H1 (cell line): Measurements from ENCODE around the gene PGGHG. TPM values are rescaled to one million over a fixed set of nuclear protein-coding genes. Genes with fewer than 3 reads are reported as not detected.

ENCODE experiments used
- CBX8 ChIP-seq: fragments of 300-800, 300-1000 bp; sonication (generic); IDR thresholded peaks from 2 replicates; pipeline ENCODE4 v1.7.1; 2016; ENCODE audit warnings: low read depth, low read length, borderline replicate concordance
- CHD2 ChIP-seq: IDR thresholded peaks from 2 replicates; pipeline ENCODE4 v1.6.1; 2012; ENCODE audit warnings: low read length, improper control_type of control experiment
- PHF8 ChIP-seq: fragments of 200-600 bp; sonication (generic); conservative IDR thresholded peaks from 2 replicates; pipeline ENCODE4 v1.7.1; 2012; ENCODE audit warnings: low read depth, mild to moderate bottlenecking, inconsistent platforms, low read length, moderate library complexity
- POLR2AphosphoS5 ChIP-seq: IDR thresholded peaks from 2 replicates; pipeline ENCODE4 v1.6.1; 2011; ENCODE audit warnings: low read depth, low read length
- RAD21 ChIP-seq, 2 experiments: IDR thresholded peaks in 1 of 2; conservative IDR thresholded peaks in 1 of 2; 2 replicates each; pipeline ENCODE4 v1.6.1; 2011; ENCODE audit warnings: low read depth in 2 of 2, low read length in 2 of 2, improper control_type of control experiment in 1 of 2, inconsistent platforms in 1 of 2, mild to moderate bottlenecking in 1 of 2, moderate library complexity in 1 of 2
- SP4 ChIP-seq: IDR thresholded peaks from 2 replicates; pipeline ENCODE4 v1.6.1; 2012; ENCODE audit warnings: low read length, inconsistent platforms
- SRF ChIP-seq: IDR thresholded peaks from 2 replicates; pipeline ENCODE4 v1.6.1; 2011; ENCODE audit warnings: mild to moderate bottlenecking, low read depth, low read length, moderate library complexity
- TCF12 ChIP-seq: IDR thresholded peaks from 2 replicates; pipeline ENCODE4 v1.6.1; 2011; ENCODE audit warnings: low read depth, mild to moderate bottlenecking, low read length
- polyA plus RNA-seq, 7 experiments: library from polyadenylated mRNA; depleted of rRNA in 3 of 7; stranded (reverse) in 5 of 7; unstranded in 2 of 7; fragments of >200 nt in 5 of 7; fragments of 200-250 nt in 2 of 7; gene quantifications; 1 replicate in 5 of 7; 2 replicates in 1 of 7; 4 replicates in 1 of 7; pipeline versions ENCODE4 v1.2.1 to v1.2.3, GENCODE V29; 2011 to 2013; ENCODE audit warnings: missing spikeins in 2 of 7, mixed read lengths in 2 of 7
- total RNA-seq: library from RNA; stranded (reverse); fragmentation: NEBNext Ultra II Directional; extraction: Animal tissue kit (Norgen Biotek cat#: 25700); gene quantifications from 2 replicates; pipeline ENCODE4 v1.2.1, GENCODE V29; 2021
- TF ChIP-seq, protein P1 (sequence below): fragments of 300-600 bp; sonication (generic); IDR thresholded peaks from 2 replicates; pipeline ENCODE4 v1.7.1; 2012; ENCODE audit warnings: low read length, moderate library complexity, mild to moderate bottlenecking, inconsistent platforms; ENCODE audit not compliant: insufficient replicate concordance
- TF ChIP-seq, protein P2 (sequence below): IDR thresholded peaks from 2 replicates; pipeline ENCODE4 v1.6.1; 2012; ENCODE audit warnings: inconsistent platforms

Gene PGGHG
- total and polyA plus RNA-seq, 2 of the 8 experiments (the other 6 are each of a cell fraction or from before 2014, with no cell fraction given) = 34.8 to 60.7 TPM

DNA sequence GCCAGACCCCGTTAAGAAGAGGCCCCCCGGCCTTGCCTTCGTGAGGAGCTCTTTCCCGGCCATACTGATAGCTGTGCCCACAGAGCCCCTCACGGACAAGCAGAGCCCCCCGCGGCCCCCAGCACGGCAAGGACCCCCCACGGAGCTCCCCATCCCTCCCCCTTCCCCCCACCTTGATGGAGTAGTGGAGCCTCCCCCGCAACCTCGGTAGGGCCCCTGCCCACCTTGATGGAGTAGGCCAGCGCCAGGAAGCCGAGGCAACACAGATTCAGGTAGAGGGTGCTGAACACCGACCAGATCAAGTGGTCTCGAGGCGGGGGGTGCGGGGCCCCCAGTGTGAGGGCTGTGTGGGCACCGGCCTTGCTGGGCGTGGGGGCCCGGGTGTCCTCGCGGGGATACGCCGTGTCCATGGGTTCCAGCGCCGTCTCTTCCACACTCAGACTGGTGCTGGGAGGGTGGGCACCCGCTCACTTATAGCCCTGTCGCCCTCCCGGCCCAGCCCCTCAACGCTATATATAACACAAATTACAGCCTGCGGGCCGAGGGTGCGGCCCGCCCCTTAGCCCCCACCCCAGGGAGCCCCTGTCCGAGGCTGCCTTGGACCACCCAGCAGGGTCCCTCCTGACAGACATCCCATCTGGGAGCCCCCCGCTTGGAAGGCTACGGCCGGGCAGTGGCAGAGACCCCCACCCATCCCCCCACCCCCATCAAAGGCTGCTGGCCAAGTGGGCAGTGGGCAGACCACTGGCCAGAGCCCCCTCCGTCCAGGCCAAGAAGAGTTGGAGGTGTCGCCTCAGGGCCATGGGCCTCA lies 10.4 kb downstream of the PGGHG start, which contains the start of gene IFITM5 (continued):
- TF ChIP-seq, protein P1, sequence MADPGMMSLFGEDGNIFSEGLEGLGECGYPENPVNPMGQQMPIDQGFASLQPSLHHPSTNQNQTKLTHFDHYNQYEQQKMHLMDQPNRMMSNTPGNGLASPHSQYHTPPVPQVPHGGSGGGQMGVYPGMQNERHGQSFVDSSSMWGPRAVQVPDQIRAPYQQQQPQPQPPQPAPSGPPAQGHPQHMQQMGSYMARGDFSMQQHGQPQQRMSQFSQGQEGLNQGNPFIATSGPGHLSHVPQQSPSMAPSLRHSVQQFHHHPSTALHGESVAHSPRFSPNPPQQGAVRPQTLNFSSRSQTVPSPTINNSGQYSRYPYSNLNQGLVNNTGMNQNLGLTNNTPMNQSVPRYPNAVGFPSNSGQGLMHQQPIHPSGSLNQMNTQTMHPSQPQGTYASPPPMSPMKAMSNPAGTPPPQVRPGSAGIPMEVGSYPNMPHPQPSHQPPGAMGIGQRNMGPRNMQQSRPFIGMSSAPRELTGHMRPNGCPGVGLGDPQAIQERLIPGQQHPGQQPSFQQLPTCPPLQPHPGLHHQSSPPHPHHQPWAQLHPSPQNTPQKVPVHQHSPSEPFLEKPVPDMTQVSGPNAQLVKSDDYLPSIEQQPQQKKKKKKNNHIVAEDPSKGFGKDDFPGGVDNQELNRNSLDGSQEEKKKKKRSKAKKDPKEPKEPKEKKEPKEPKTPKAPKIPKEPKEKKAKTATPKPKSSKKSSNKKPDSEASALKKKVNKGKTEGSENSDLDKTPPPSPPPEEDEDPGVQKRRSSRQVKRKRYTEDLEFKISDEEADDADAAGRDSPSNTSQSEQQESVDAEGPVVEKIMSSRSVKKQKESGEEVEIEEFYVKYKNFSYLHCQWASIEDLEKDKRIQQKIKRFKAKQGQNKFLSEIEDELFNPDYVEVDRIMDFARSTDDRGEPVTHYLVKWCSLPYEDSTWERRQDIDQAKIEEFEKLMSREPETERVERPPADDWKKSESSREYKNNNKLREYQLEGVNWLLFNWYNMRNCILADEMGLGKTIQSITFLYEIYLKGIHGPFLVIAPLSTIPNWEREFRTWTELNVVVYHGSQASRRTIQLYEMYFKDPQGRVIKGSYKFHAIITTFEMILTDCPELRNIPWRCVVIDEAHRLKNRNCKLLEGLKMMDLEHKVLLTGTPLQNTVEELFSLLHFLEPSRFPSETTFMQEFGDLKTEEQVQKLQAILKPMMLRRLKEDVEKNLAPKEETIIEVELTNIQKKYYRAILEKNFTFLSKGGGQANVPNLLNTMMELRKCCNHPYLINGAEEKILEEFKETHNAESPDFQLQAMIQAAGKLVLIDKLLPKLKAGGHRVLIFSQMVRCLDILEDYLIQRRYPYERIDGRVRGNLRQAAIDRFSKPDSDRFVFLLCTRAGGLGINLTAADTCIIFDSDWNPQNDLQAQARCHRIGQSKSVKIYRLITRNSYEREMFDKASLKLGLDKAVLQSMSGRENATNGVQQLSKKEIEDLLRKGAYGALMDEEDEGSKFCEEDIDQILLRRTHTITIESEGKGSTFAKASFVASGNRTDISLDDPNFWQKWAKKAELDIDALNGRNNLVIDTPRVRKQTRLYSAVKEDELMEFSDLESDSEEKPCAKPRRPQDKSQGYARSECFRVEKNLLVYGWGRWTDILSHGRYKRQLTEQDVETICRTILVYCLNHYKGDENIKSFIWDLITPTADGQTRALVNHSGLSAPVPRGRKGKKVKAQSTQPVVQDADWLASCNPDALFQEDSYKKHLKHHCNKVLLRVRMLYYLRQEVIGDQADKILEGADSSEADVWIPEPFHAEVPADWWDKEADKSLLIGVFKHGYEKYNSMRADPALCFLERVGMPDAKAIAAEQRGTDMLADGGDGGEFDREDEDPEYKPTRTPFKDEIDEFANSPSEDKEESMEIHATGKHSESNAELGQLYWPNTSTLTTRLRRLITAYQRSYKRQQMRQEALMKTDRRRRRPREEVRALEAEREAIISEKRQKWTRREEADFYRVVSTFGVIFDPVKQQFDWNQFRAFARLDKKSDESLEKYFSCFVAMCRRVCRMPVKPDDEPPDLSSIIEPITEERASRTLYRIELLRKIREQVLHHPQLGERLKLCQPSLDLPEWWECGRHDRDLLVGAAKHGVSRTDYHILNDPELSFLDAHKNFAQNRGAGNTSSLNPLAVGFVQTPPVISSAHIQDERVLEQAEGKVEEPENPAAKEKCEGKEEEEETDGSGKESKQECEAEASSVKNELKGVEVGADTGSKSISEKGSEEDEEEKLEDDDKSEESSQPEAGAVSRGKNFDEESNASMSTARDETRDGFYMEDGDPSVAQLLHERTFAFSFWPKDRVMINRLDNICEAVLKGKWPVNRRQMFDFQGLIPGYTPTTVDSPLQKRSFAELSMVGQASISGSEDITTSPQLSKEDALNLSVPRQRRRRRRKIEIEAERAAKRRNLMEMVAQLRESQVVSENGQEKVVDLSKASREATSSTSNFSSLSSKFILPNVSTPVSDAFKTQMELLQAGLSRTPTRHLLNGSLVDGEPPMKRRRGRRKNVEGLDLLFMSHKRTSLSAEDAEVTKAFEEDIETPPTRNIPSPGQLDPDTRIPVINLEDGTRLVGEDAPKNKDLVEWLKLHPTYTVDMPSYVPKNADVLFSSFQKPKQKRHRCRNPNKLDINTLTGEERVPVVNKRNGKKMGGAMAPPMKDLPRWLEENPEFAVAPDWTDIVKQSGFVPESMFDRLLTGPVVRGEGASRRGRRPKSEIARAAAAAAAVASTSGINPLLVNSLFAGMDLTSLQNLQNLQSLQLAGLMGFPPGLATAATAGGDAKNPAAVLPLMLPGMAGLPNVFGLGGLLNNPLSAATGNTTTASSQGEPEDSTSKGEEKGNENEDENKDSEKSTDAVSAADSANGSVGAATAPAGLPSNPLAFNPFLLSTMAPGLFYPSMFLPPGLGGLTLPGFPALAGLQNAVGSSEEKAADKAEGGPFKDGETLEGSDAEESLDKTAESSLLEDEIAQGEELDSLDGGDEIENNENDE = no peak
- TF ChIP-seq POLR2AphosphoS5 (no peak), SRF (no peak), CHD2 (no peak), PHF8 (no peak), CBX8 (no peak), RAD21 (IDR thresholded peaks at IDR 0.05 in 1 of 2, conservative IDR thresholded peaks at IDR 0.05 in 1 of 2; ENCODE audit: low read depth in 2 of 2, low read length in 2 of 2) (no peak), TCF12 (no peak), SP4 (no peak)
- TF ChIP-seq, protein P2, sequence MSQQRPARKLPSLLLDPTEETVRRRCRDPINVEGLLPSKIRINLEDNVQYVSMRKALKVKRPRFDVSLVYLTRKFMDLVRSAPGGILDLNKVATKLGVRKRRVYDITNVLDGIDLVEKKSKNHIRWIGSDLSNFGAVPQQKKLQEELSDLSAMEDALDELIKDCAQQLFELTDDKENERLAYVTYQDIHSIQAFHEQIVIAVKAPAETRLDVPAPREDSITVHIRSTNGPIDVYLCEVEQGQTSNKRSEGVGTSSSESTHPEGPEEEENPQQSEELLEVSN = no peak
